ENCODE data around the gene HAUS8. TPM values are rescaled to one million over a fixed set of nuclear protein-coding genes. Genes with fewer than 3 reads are reported as not detected.
A peak's percentile ranks its signal among the peaks of the same experiment; 100 is the strongest.

HAUS8 gene
- total RNA-seq: 2.6 TPM

DNA sequence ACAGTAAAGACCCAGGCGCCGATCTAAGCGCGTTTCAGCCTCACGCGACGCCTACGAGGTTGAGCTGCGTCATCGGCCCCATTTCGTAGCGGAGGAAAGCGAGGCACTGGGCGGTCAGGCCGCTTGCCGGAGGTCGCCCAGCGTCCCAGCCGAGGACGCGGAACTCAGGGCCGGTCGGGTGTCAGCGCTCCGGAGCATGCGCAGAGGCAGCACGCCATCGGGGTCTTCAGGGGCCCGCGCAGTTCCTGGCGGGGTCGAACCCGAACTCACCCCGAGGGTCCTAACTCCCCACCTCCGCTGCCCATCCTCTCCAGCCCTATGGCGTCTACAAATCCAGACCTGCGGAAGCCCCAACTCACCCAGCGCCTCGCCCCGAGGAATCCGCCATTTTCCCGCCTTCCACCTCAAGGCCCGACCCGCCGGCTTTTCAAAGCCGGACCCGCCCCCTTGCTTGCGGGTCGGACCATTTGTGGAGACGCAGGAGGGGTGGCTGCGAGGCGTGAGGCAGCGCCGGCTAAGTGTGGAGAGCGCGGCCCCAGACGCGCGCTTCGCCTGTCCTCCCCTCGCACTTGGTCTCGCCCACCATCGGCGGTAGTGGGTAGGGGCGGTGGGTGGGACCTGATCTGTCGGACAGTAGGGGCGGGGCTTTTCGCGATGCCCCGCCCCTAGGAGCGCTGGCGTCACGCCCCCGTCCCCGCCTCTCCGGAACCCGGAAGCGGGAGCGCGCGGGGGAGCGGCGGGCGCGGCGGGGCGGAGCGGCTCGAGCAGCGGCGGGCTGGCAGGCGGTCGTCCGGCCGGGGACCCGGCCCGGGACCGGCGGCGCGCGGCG lies at the start of gene HAUS8, which contains the start of gene MYO9B:
TSS of gene HAUS8 (minus strand) at position 418 of the 829 bp plus-strand sequence. CDS start at position 388, 30 bp downstream.
TSS of gene MYO9B (plus strand) at position 743 of the 829 bp plus-strand sequence. CDS start 25,941 bp downstream, outside the sequence.
- Histone ChIP-seq H3K4me1 (ENCODE audit: control insufficient read depth in 3 of 3, insufficient read depth in 3 of 3, low read length in 3 of 3) (peaks cover 28 to 50% (median 38%) of the 10 kb centered on the region in 3 donors), H3K27me3 (ENCODE audit: control insufficient read depth in 3 of 3, insufficient read depth in 3 of 3, low read length in 3 of 3) (no peaks in the 10 kb centered on the region), H3K4me3 (ENCODE audit: low read length in 3 of 3) (peak within 1 kb of the TSS; percentile 80 to 97 (median 94))

DNA sequence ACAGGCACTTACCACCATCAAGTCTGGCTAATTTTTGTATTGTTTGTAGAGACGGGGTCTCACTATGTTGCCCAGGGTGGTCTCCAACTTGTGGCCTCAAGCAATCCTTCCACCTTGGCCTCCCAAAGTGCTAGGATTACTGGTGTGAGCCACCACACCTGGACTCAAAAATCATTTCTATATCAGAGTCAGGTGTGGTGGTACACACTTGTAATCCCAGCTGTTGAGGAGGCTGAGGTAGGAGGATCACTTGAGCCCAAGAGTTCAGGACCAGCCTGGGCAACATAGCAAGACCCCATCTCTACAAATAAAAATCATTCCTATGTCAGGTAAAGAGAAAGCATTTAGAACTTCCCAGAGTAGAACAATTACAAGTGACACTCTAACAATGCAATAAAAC lies 48.8 kb upstream of the HAUS8 start:
- H3K27me3 ChIP-seq (ENCODE audit: control insufficient read depth in 3 of 3, insufficient read depth in 3 of 3, low read length in 3 of 3): no peaks in the 10 kb centered on the region
- no peaks in the 10 kb centered on the region for H3K9me3 ChIP-seq (ENCODE audit: control insufficient read depth in 3 of 3, low read length in 3 of 3)
- H3K27ac ChIP-seq (ENCODE audit: low read depth, low read length): no peak overlapping the region
- peaks cover 0 to 2% (median 0%) of the 10 kb centered on the region in 3 donors for H3K36me3 ChIP-seq (ENCODE audit: control insufficient read depth in 3 of 3, insufficient read depth in 3 of 3, low read length in 3 of 3)
- peaks cover 0 to 11% (median 10%) of the 10 kb centered on the region in 3 donors for H3K4me1 ChIP-seq (ENCODE audit: control insufficient read depth in 3 of 3, insufficient read depth in 3 of 3, low read length in 3 of 3)
- no peak overlapping the region for H3K4me3 ChIP-seq (ENCODE audit: low read length in 3 of 3)
- no peak overlapping the region for H3K9ac ChIP-seq (ENCODE audit: low read depth in 1 of 3, low read length in 3 of 3)

More for the DNA sequence above, at the start of gene HAUS8, which contains the start of gene MYO9B:
- H3K27ac ChIP-seq (ENCODE audit: low read depth, low read length): peak within 1 kb of the TSS; percentile 77
- H3K9ac ChIP-seq (ENCODE audit: low read depth in 1 of 3, low read length in 3 of 3): peak within 1 kb of the TSS; percentile 81 to 83 (median 83)
- peaks cover 0 to 12% (median under 1%) of the 10 kb centered on the region in 3 donors for H3K36me3 ChIP-seq (ENCODE audit: control insufficient read depth in 3 of 3, insufficient read depth in 3 of 3, low read length in 3 of 3)
- no peaks in the 10 kb centered on the region for H3K9me3 ChIP-seq (ENCODE audit: control insufficient read depth in 3 of 3, low read length in 3 of 3)

GRCh38 chr19:17123041-17123440 lies 47.8 kb upstream of the HAUS8 start:
- Histone ChIP-seq H3K36me3 (ENCODE audit: control insufficient read depth in 3 of 3, insufficient read depth in 3 of 3, low read length in 3 of 3) (peaks cover 0 to 2% (median 0%) of the 10 kb centered on the region in 3 donors), H3K27me3 (ENCODE audit: control insufficient read depth in 3 of 3, insufficient read depth in 3 of 3, low read length in 3 of 3) (no peaks in the 10 kb centered on the region), H3K4me1 (ENCODE audit: control insufficient read depth in 3 of 3, insufficient read depth in 3 of 3, low read length in 3 of 3) (peaks cover 0 to 11% (median 10%) of the 10 kb centered on the region in 3 donors), H3K9me3 (ENCODE audit: control insufficient read depth in 3 of 3, low read length in 3 of 3) (no peaks in the 10 kb centered on the region), H3K27ac (ENCODE audit: low read depth, low read length) (no peak overlapping the region), H3K9ac (ENCODE audit: low read depth in 1 of 3, low read length in 3 of 3) (no peak overlapping the region), H3K4me3 (ENCODE audit: low read length in 3 of 3) (no peak overlapping the region)

DNA sequence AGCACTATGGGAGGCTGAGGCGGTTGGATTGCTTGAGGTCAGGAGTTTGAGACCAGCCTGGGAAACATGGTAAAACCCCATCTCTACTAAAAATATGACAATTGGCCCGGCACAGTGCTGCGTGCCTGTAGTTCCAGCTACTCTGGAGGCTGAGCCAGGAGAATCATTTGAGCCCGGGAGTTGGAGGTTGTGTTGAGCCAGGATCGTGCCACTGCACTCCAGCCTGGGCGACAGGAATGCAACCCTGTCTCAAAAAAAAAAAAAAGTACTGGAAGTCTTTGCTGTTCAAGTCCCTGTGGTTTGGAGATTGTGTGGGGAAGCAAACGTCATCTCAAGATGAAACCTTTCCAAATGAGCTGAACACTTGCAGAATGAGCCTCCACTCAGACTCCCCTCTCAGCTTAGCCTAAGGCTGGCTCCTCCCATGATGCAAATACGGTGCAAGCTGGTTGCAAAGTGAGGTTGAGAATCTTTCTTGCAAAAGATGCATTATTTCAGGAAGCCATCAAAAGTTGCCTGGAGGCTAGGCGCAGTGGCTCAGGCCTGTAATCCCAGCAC lies 46.6 kb upstream of the HAUS8 start:
- Histone ChIP-seq H3K4me3 (ENCODE audit: low read length in 3 of 3) (no peak overlapping the region), H3K27ac (ENCODE audit: low read depth, low read length) (no peak overlapping the region), H3K36me3 (ENCODE audit: control insufficient read depth in 3 of 3, insufficient read depth in 3 of 3, low read length in 3 of 3) (peaks cover 0 to 2% (median 0%) of the 10 kb centered on the region in 3 donors), H3K4me1 (ENCODE audit: control insufficient read depth in 3 of 3, insufficient read depth in 3 of 3, low read length in 3 of 3) (peaks cover 5 to 19% (median 14%) of the 10 kb centered on the region in 3 donors), H3K9me3 (ENCODE audit: control insufficient read depth in 3 of 3, low read length in 3 of 3) (no peaks in the 10 kb centered on the region), H3K9ac (ENCODE audit: low read depth in 1 of 3, low read length in 3 of 3) (no peak overlapping the region), H3K27me3 (ENCODE audit: control insufficient read depth in 3 of 3, insufficient read depth in 3 of 3, low read length in 3 of 3) (no peaks in the 10 kb centered on the region)

GRCh38 chr19:17118957-17119356 lies 43.7 kb upstream of the HAUS8 start:
- Histone ChIP-seq H3K27ac (ENCODE audit: low read depth, low read length) (no peak overlapping the region), H3K9ac (ENCODE audit: low read depth in 1 of 3, low read length in 3 of 3) (no peak overlapping the region), H3K9me3 (ENCODE audit: control insufficient read depth in 3 of 3, low read length in 3 of 3) (no peaks in the 10 kb centered on the region), H3K36me3 (ENCODE audit: control insufficient read depth in 3 of 3, insufficient read depth in 3 of 3, low read length in 3 of 3) (peaks cover 0 to 2% (median 0%) of the 10 kb centered on the region in 3 donors), H3K4me3 (ENCODE audit: low read length in 3 of 3) (no peak overlapping the region), H3K4me1 (ENCODE audit: control insufficient read depth in 3 of 3, insufficient read depth in 3 of 3, low read length in 3 of 3) (peaks cover 4 to 17% (median 5%) of the 10 kb centered on the region in 3 donors), H3K27me3 (ENCODE audit: control insufficient read depth in 3 of 3, insufficient read depth in 3 of 3, low read length in 3 of 3) (no peaks in the 10 kb centered on the region)

GRCh38 chr19:17116996-17117702 lies 41.9 kb upstream of the HAUS8 start:
- Histone ChIP-seq H3K36me3 (ENCODE audit: control insufficient read depth in 3 of 3, insufficient read depth in 3 of 3, low read length in 3 of 3) (no peaks in the 10 kb centered on the region), H3K27ac (ENCODE audit: low read depth, low read length) (peak overlapping the region; percentile 15), H3K4me3 (ENCODE audit: low read length in 3 of 3) (no peak overlapping the region), H3K9me3 (ENCODE audit: control insufficient read depth in 3 of 3, low read length in 3 of 3) (no peaks in the 10 kb centered on the region), H3K4me1 (ENCODE audit: control insufficient read depth in 3 of 3, insufficient read depth in 3 of 3, low read length in 3 of 3) (peaks cover 6 to 23% (median 6%) of the 10 kb centered on the region in 3 donors), H3K9ac (ENCODE audit: low read depth in 1 of 3, low read length in 3 of 3) (peak overlapping the region in 1 of 3 donors; percentile 16), H3K27me3 (ENCODE audit: control insufficient read depth in 3 of 3, insufficient read depth in 3 of 3, low read length in 3 of 3) (no peaks in the 10 kb centered on the region)

GRCh38 chr19:17114414-17114831 lies 39.2 kb upstream of the HAUS8 start:
- H3K9me3 ChIP-seq (ENCODE audit: control insufficient read depth in 3 of 3, low read length in 3 of 3): no peaks in the 10 kb centered on the region
- no peak overlapping the region for H3K4me3 ChIP-seq (ENCODE audit: low read length in 3 of 3)
- no peak overlapping the region for H3K27ac ChIP-seq (ENCODE audit: low read depth, low read length)
- H3K36me3 ChIP-seq (ENCODE audit: control insufficient read depth in 3 of 3, insufficient read depth in 3 of 3, low read length in 3 of 3): peaks cover 0 to 4% (median 2%) of the 10 kb centered on the region in 3 donors
- peaks cover 8 to 34% (median 11%) of the 10 kb centered on the region in 3 donors for H3K4me1 ChIP-seq (ENCODE audit: control insufficient read depth in 3 of 3, insufficient read depth in 3 of 3, low read length in 3 of 3)
- H3K9ac ChIP-seq (ENCODE audit: low read depth in 1 of 3, low read length in 3 of 3): no peak overlapping the region
- no peaks in the 10 kb centered on the region for H3K27me3 ChIP-seq (ENCODE audit: control insufficient read depth in 3 of 3, insufficient read depth in 3 of 3, low read length in 3 of 3)

- peaks cover 8 to 35% (median 12%) of the 10 kb centered on the region in 3 donors for H3K4me1 ChIP-seq (ENCODE audit: control insufficient read depth in 3 of 3, insufficient read depth in 3 of 3, low read length in 3 of 3)
- H3K27ac ChIP-seq (ENCODE audit: low read depth, low read length): no peak overlapping the region
- H3K9me3 ChIP-seq (ENCODE audit: control insufficient read depth in 3 of 3, low read length in 3 of 3): no peaks in the 10 kb centered on the region
- no peak overlapping the region for H3K4me3 ChIP-seq (ENCODE audit: low read length in 3 of 3)
- H3K36me3 ChIP-seq (ENCODE audit: control insufficient read depth in 3 of 3, insufficient read depth in 3 of 3, low read length in 3 of 3): peaks cover 0 to 4% (median 2%) of the 10 kb centered on the region in 3 donors
- no peak overlapping the region for H3K9ac ChIP-seq (ENCODE audit: low read depth in 1 of 3, low read length in 3 of 3)
- no peaks in the 10 kb centered on the region for H3K27me3 ChIP-seq (ENCODE audit: control insufficient read depth in 3 of 3, insufficient read depth in 3 of 3, low read length in 3 of 3)
These were observed 38.0 kb upstream of the HAUS8 start for GRCh38 chr19:17113127-17113785.

DNA sequence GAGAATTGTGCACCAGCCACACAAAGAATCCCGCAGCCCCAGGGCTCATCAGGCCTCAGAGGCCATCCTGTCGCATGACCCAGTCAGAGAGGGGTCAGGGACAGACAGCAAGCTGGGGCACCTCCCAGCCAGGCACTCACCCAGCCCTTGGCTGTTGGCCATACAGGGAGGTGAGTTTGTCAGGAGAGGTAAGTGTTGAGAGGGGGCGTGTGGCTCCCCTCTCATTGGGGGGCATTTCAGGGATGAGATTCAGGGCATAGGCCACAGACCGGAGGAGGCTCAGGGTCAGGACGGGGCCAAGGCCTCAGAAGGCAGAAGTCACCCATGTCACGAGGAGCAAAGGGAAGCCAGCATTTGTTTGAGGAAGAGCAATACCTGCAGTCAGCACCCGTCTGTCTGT lies 37.4 kb upstream of the HAUS8 start:
- H3K9ac ChIP-seq (ENCODE audit: low read depth in 1 of 3, low read length in 3 of 3): no peak overlapping the region
- H3K4me3 ChIP-seq (ENCODE audit: low read length in 3 of 3): no peak overlapping the region
- no peaks in the 10 kb centered on the region for H3K27me3 ChIP-seq (ENCODE audit: control insufficient read depth in 3 of 3, insufficient read depth in 3 of 3, low read length in 3 of 3)
- H3K27ac ChIP-seq (ENCODE audit: low read depth, low read length): no peak overlapping the region
- H3K36me3 ChIP-seq (ENCODE audit: control insufficient read depth in 3 of 3, insufficient read depth in 3 of 3, low read length in 3 of 3): peaks cover 0 to 4% (median 2%) of the 10 kb centered on the region in 3 donors
- H3K9me3 ChIP-seq (ENCODE audit: control insufficient read depth in 3 of 3, low read length in 3 of 3): no peaks in the 10 kb centered on the region
- H3K4me1 ChIP-seq (ENCODE audit: control insufficient read depth in 3 of 3, insufficient read depth in 3 of 3, low read length in 3 of 3): peaks cover 12 to 40% (median 17%) of the 10 kb centered on the region in 3 donors

Measured in skeletal muscle tissue (tissue), 4 donors.